Muscle of leg (tissue), 11 donors: ENCODE data around the gene PPIL1. TPM values are rescaled to one million over a fixed set of nuclear protein-coding genes. Genes with fewer than 3 reads are reported as not detected.
A peak's percentile ranks its signal among the peaks of the same experiment; 100 is the strongest.

Experiments
- DNase-seq: peaks from one replicate; pipeline ENCODE4 v3.0.0; 2013
- H3K27ac ChIP-seq: one replicate; pipeline ENCODE4 v1.5.1; 2013; ENCODE audit warnings: mild to moderate bottlenecking, low read length, control low read depth
- H3K27me3 ChIP-seq: one replicate; pipeline ENCODE4 v1.6.1; 2013; ENCODE audit warnings: low read length; ENCODE audit not compliant: control insufficient read depth, insufficient read depth
- H3K36me3 ChIP-seq: one replicate; pipeline ENCODE4 v1.6.1; 2013; ENCODE audit warnings: low read length; ENCODE audit not compliant: control insufficient read depth, insufficient read depth
- H3K4me1 ChIP-seq: one replicate; pipeline ENCODE4 v1.6.1; 2013; ENCODE audit warnings: low read length; ENCODE audit not compliant: control insufficient read depth, insufficient read depth
- H3K4me3 ChIP-seq: one replicate; pipeline ENCODE4 v1.5.1; 2013; ENCODE audit warnings: low read length, control low read depth
- H3K9me3 ChIP-seq: replicated peaks from 2 replicates; pipeline ENCODE4 v1.6.1; 2013; ENCODE audit warnings: low read depth, low read length; ENCODE audit not compliant: control insufficient read depth
- WGBS: methylation state at CpG from one replicate; pipeline ENCODE4 v1.1.5; 2013; ENCODE audit warnings: missing lambda C conversion rate; ENCODE audit not compliant: insufficient coverage; 5-methylcytosine and 5-hydroxymethylcytosine counted together
- polyA plus RNA-seq, 8 donors: library from polyadenylated mRNA; unstranded; fragments of 120-200 nt; gene quantifications; one replicate each; pipeline versions ENCODE4 v1.2.1 to v1.2.3, GENCODE V29; 2013; ENCODE audit warnings: inconsistent platforms in 1 of 8, low replicate concordance in 1 of 8; ENCODE audit not compliant: insufficient read length in 8 of 8, insufficient read depth in 1 of 8
- total RNA-seq: library from RNA; stranded (reverse); fragments of 120-200 nt; gene quantifications from one replicate; pipeline ENCODE4 v1.2.4, GENCODE V29; 2013

PPIL1 gene
- total and polyA plus RNA-seq, 9 donors, result 24.8 to 39.9 (median 33.7) TPM

- Histone ChIP-seq H3K4me1 (peaks cover 60% of the 10 kb centered on the region), H3K27ac (no peak overlapping the region), H3K4me3 (no peak overlapping the region), H3K27me3 (no peaks in the 10 kb centered on the region), H3K36me3 (no peaks in the 10 kb centered on the region), H3K9me3 (no peaks in the 10 kb centered on the region)
- WGBS, result 92% methylated on average over 2 of the region's 4 CpGs
- DNase-seq, result no peak
Measured at GRCh38 chr6:36847152-36847551, 27.5 kb downstream of the PPIL1 start.

GRCh38 chr6:36845233-36845632 lies 29.4 kb downstream of the PPIL1 start:
- 94% methylated on average over 4 of the region's 4 CpGs for whole genome bisulfite sequencing
- H3K27me3 ChIP-seq, result peaks cover 2% of the 10 kb centered on the region
- H3K27ac ChIP-seq, result peak overlapping the region; percentile 79
- no peak overlapping the region for H3K4me3 ChIP-seq
- H3K4me1 ChIP-seq, result peaks cover 71% of the 10 kb centered on the region
- no peaks in the 10 kb centered on the region for H3K9me3 ChIP-seq
- no peak for DNase-seq
- H3K36me3 ChIP-seq, result no peaks in the 10 kb centered on the region

- Histone ChIP-seq H3K36me3 (no peaks in the 10 kb centered on the region), H3K4me1 (peaks cover 67% of the 10 kb centered on the region), H3K27ac (peak overlapping the region; percentile 79), H3K9me3 (no peaks in the 10 kb centered on the region), H3K27me3 (peaks cover 5% of the 10 kb centered on the region), H3K4me3 (no peak overlapping the region)
- DNase-seq, result no peak
- WGBS, result 72% methylated on average over 7 of the region's 19 CpGs
Measured at GRCh38 chr6:36844232-36845170, 30.1 kb downstream of the PPIL1 start.

GRCh38 chr6:36843170-36843569 lies 31.4 kb downstream of the PPIL1 start:
- H3K4me1 ChIP-seq, result peaks cover 66% of the 10 kb centered on the region
- no peak for DNase-seq
- peak overlapping the region; percentile 79 for H3K27ac ChIP-seq

GRCh38 chr6:36841756-36842155 lies 32.8 kb downstream of the PPIL1 start:
- 60% methylated on average over 1 of the region's 2 CpGs for WGBS
- H3K4me1 ChIP-seq, result peaks cover 68% of the 10 kb centered on the region

More at GRCh38 chr6:36843170-36843569, 31.4 kb downstream of the PPIL1 start:
- Histone ChIP-seq H3K4me3 (no peak overlapping the region), H3K27me3 (peaks cover 16% of the 10 kb centered on the region), H3K36me3 (no peaks in the 10 kb centered on the region), H3K9me3 (no peaks in the 10 kb centered on the region)
- WGBS, result 81% methylated on average over 3 of the region's 4 CpGs

GRCh38 chr6:36840432-36841403 lies 33.9 kb downstream of the PPIL1 start:
- Histone ChIP-seq H3K27ac (peak overlapping the region; percentile 81), H3K9me3 (no peaks in the 10 kb centered on the region), H3K36me3 (no peaks in the 10 kb centered on the region), H3K4me3 (peak overlapping the region; percentile 51), H3K27me3 (peaks cover 20% of the 10 kb centered on the region), H3K4me1 (peaks cover 79% of the 10 kb centered on the region)
- 5% methylated on average over 40 of the region's 44 CpGs for WGBS
- DNase-seq, result peak; percentile 81

More at GRCh38 chr6:36841756-36842155, 32.8 kb downstream of the PPIL1 start:
- no peak overlapping the region for H3K27ac ChIP-seq
- no peaks in the 10 kb centered on the region for H3K9me3 ChIP-seq
- no peaks in the 10 kb centered on the region for H3K36me3 ChIP-seq
- H3K27me3 ChIP-seq, result peaks cover 20% of the 10 kb centered on the region
- DNase-seq, result no peak
- no peak overlapping the region for H3K4me3 ChIP-seq

- DNase-seq, result peak; percentile 76
- Histone ChIP-seq H3K27me3 (peaks cover 20% of the 10 kb centered on the region), H3K27ac (peak overlapping the region; percentile 81), H3K4me1 (peaks cover 79% of the 10 kb centered on the region), H3K36me3 (no peaks in the 10 kb centered on the region), H3K9me3 (no peaks in the 10 kb centered on the region), H3K4me3 (peak overlapping the region; percentile 64)
- WGBS, result under 1% methylated on average over 38 of the region's 70 CpGs
Measured at GRCh38 chr6:36839749-36840431, 34.7 kb downstream of the PPIL1 start.

- peak within 1 kb of the TSS; percentile 64 for H3K4me3 ChIP-seq
- H3K27me3 ChIP-seq, result peaks cover 20% of the 10 kb centered on the region
- no peak for DNase-seq
- peaks cover 79% of the 10 kb centered on the region for H3K4me1 ChIP-seq
- peak within 1 kb of the TSS; percentile 81 for H3K27ac ChIP-seq
- WGBS, result 4% methylated on average over 25 of the region's 57 CpGs
- H3K9me3 ChIP-seq, result no peaks in the 10 kb centered on the region
- no peaks in the 10 kb centered on the region for H3K36me3 ChIP-seq
Measured at GRCh38 chr6:36838896-36839748, 35.5 kb downstream of the PPIL1 start, which contains the start of gene CPNE5. CPNE5 (minus strand) TSS chr6:36839444; CDS start chr6:36839377, 67 bp downstream.

GRCh38 chr6:36837686-36838085 lies 36.9 kb downstream of the PPIL1 start:
- Histone ChIP-seq H3K4me1 (peaks cover 66% of the 10 kb centered on the region), H3K27ac (no peak overlapping the region)

More at GRCh38 chr6:36837686-36838085, 36.9 kb downstream of the PPIL1 start:
- peaks cover 20% of the 10 kb centered on the region for H3K27me3 ChIP-seq
- no peak for DNase-seq
- no peak overlapping the region for H3K4me3 ChIP-seq
- 93% methylated on average over 6 of the region's 6 CpGs for WGBS
- no peaks in the 10 kb centered on the region for H3K36me3 ChIP-seq
- H3K9me3 ChIP-seq, result no peaks in the 10 kb centered on the region
